GM12872 (cell line): ENCODE results near the gene APOO.

Experiments used
- TF ChIP-seq, protein P1 (sequence below): IDR thresholded peaks from 3 replicates; pipeline ENCODE4 v1.5.1; 2011; ENCODE audit warnings: low read depth, mild to moderate bottlenecking, low read length, moderate library complexity; ENCODE audit not compliant: insufficient read depth

APOO gene

DNA sequence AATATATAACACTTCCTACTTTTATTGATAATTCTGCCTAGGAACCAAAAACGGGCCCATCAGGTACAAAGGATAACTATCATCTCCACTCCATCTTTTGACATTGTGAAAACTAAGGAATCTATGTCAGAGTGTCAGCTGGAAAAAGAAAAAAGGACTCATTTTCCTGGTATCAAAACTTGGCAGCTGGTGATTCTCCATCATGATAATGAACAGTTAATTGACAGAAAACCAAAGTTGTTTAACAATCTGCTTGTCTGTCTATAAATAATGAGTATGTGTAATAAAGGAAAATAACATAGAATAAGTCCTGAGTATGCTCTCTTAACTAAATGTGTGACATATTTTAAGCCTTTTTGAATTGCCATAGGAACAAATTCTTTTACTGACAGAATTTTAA, 31.5 kb upstream of the APOO start:
- TF ChIP-seq, protein P1, sequence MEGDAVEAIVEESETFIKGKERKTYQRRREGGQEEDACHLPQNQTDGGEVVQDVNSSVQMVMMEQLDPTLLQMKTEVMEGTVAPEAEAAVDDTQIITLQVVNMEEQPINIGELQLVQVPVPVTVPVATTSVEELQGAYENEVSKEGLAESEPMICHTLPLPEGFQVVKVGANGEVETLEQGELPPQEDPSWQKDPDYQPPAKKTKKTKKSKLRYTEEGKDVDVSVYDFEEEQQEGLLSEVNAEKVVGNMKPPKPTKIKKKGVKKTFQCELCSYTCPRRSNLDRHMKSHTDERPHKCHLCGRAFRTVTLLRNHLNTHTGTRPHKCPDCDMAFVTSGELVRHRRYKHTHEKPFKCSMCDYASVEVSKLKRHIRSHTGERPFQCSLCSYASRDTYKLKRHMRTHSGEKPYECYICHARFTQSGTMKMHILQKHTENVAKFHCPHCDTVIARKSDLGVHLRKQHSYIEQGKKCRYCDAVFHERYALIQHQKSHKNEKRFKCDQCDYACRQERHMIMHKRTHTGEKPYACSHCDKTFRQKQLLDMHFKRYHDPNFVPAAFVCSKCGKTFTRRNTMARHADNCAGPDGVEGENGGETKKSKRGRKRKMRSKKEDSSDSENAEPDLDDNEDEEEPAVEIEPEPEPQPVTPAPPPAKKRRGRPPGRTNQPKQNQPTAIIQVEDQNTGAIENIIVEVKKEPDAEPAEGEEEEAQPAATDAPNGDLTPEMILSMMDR, result no peak

DNA sequence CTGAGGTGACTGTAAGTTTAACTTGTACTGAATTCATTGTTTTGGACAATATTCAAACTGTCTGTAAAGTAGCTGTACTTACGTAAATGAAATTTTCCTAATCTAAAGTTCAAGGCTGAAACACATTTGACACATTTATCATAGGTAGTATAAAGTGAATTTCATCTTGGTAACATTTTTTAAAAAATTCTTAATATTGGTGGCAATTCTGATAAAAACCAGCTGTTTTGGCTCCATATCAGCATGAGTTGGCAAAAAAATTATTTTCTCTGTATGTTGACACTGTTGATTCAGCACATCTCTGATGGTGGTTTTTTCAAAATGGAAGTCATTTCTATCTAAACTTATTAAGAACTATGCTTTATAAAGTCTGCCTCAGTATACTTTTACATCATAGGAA, 31.0 kb upstream of the APOO start:
- TF ChIP-seq, protein P1, result no peak

DNA sequence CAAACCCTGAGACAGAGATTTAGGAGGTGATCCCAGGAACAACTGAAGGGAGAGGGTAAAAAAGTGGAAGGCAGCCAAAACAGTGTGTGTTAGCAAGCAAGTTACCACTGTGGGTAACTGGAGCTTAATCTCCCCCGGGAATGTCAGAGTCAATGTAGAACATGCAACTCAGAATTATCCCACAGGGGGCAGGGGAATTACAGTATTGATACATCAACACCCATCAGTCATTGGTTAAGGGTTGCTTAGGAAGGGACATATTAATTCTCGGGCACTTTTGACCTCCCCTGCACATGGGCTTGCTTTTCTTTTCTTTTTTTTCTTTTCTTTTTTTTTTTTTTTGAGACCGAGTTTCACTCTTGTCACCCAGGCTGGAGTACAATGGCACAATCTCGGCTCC, 29.4 kb upstream of the APOO start:
- TF ChIP-seq, protein P1, result no peak

DNA sequence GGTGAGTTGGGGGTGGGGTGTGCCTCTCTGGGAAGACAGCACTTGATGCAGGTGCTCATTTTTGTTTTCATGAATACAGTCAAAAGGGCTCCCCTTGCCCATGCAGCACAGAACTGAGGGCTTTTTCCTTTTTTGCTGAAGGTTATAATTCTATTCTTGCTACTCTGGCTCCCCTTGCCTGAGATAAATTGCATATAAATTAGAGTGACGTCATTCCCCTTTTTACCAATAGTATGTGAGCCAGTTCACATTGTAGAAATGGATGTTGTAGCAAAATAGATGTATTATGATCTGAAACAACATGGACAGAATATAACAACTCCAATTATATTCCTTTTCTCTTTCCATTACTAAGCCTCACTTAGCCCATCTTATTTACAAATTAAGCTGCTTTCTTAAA, 28.4 kb upstream of the APOO start:
- TF ChIP-seq, protein P1, result no peak

DNA sequence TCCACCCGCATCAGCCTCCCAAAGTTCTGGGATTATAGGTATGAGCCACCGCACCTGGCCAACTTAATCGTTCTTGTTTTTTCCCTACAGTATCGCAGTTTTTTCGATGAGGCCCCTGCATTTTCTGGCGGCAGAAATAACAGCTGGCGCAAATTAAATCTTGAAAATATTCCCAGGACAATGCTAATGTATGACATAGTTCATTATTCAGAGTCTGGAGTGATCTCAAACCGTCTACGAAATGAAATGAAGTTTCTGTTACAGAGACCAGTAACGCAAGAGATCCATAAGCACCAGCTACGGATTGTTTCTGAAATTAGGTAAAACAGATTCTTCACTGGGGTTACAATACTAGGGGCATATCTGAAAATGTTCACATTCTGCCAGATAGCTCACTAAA, 27.4 kb upstream of the APOO start:
- TF ChIP-seq, protein P1, result no peak

DNA sequence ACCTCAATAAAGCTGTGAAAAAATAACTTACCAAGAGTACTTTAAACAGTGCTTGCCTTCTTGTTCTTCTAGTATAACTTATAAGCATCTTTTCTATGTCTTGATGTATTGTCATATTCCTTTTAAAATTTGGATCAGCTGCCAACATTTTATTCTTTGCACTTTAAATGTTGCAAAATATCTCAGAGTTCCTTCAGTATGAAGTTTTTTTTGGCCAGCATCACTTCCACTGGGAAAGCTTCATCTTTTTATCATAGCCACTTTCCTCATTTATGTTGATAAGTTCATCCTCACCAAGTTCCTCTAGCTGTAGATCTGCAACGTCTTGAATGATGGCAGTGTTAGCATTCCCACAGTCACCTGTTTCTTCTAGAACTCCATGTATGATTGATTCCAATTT, 24.3 kb upstream of the APOO start:
- TF ChIP-seq, protein P1, result no peak

DNA sequence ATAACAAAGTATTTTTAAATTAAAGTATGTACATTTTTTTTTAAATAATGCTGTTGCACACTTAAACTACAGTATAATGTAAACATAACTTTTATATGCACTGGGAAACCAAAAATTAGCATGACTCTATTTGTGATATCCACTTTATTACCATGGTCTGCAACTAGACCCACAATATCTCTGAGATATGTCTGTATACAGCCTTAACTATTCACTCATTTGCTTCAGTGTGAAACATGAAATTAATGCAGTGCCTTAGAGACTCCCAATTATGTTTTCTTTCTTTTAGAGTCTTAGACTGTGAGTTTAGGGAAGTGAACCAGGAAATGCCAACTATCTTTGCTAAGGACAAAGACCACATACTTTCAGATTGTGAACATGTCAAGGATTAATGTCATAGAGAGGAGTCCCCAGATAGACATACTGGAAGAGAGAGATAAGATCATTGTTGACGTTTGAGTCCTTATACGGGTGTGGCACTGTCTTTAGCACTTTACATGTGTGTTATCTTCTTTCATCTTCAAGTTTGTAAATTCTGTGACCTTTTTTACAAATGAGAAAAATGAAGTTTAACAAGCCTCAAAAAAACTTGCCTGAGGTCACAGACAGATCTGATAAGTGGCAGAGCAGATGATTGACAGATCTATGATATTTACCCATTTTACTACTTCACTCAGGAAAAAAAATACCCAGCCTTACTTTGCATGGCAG, 23.3 kb upstream of the APOO start:
- TF ChIP-seq, protein P1, result no peak
